COLO668 (cell line): Measurements from ENCODE around the gene OSBPL9.

Source experiments
- DNase-seq: peaks from one replicate; lab custom pipeline; 2025; ENCODE audit not compliant: unreplicated experiment; lab: John Stamatoyannopoulos, UW

OSBPL9 gene, protein sequence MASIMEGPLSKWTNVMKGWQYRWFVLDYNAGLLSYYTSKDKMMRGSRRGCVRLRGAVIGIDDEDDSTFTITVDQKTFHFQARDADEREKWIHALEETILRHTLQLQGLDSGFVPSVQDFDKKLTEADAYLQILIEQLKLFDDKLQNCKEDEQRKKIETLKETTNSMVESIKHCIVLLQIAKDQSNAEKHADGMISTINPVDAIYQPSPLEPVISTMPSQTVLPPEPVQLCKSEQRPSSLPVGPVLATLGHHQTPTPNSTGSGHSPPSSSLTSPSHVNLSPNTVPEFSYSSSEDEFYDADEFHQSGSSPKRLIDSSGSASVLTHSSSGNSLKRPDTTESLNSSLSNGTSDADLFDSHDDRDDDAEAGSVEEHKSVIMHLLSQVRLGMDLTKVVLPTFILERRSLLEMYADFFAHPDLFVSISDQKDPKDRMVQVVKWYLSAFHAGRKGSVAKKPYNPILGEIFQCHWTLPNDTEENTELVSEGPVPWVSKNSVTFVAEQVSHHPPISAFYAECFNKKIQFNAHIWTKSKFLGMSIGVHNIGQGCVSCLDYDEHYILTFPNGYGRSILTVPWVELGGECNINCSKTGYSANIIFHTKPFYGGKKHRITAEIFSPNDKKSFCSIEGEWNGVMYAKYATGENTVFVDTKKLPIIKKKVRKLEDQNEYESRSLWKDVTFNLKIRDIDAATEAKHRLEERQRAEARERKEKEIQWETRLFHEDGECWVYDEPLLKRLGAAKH

DNA sequence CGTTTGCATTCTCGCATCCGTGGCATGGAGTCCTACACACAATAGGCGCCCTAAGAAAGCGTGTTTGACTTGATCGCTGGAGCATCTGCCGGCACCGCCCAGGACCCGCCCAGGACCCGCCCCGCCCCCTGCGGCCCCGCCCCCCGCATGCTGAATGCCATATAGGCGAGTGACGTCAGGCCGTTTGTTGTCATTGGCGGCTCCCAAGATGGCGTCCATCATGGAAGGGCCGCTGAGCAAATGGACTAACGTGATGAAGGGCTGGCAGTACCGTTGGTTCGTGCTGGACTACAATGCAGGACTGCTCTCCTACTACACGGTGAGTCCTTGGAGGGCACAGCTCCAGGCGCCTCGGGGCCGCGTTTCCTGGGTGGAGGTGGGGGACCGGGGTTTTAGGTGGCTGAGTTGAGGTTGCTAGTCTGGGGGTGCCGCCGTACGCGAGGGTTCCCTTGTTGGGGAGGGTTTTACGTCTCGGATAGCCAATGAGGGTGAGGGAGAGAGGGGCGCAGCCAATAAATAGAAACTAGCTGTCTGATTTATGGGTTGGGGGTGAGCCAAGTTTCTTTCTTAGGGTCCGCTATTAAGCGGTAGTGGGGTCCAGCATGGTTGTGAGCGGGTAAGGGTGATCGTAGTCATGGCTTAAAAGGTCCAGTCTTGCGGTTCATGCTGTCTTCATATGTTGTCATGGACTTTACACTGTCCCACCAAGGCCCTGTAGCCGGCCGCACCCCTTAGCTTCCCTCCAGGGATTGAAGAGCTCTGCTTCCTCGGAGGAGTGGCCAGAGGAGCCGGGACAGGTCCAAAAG, at the start of gene OSBPL9:
TSS of gene OSBPL9 (plus strand) at position 190 of the 806 bp plus-strand sequence. CDS start at position 209, 19 bp downstream.
- peak; percentile 97 for DNase-seq

GRCh38 chr1:51567653-51568052, 49.2 kb upstream of the OSBPL9 start:
- no peak for DNase-seq

DNA sequence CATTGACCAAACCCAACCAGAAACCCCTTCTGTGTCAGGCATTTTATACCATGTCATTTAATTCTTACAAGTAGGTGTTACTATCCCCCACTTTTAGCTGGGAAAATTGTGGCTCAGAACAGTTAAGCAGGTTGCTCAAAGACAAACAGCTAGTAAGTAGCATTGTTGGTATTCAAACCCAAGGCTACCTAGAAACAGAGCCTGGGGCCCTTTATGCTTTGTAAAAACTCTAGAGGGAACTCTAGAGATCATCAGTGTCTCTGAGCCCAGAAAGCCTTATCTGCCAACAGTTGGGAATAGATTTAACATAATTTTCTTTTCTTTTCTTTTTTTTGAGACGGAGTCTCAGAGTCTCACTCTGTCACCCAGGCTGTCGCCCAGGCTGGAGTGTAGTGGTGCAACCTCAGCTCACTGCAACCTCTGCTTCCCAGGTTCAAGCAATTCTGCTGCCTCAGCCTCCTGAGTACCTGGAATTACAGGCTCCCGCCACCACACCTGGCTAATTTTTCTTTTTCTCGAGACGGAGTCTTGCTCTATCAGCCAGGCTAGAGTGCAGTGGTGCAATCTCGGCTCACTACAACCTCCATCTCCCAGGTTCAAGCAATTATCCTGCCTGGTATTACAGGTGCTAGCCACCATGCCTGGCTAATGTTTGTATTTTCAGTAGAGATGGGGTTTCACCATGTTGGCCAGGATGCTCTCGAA, 48.5 kb upstream of the OSBPL9 start:
- DNase-seq: no peak

- no peak for DNase-seq
Measured at GRCh38 chr1:51569284-51570062, 47.4 kb upstream of the OSBPL9 start.

DNA sequence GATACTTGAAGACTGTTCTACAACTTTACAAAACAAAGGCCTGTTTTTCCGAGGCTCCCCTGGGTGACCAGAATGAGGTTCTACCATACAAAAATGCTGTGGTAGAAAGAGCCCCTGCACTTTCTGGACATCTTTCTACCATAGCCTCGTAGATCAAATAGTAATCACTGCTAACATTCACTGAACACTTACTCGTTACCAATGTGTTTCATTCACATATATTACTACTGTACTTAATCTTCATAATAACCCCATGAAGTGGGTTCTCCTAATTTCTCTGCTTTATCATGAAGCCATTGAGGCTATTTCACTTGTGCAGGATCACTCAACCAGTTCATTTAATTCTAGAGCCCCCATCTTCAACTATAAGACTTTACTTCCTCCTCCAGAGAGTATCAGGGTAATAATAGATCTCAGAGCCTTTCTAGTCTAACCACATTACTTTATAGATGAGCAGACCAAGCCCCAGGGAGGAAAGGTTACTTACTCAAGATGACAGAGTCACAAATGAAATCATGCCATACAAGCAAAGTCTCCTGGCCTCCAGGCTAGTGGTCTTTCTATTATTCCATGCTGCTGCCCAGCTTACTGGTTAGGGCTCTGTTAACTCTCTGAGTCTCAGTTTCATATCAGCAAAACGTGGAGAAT, 46.7 kb upstream of the OSBPL9 start:
- DNase-seq: no peak

DNA sequence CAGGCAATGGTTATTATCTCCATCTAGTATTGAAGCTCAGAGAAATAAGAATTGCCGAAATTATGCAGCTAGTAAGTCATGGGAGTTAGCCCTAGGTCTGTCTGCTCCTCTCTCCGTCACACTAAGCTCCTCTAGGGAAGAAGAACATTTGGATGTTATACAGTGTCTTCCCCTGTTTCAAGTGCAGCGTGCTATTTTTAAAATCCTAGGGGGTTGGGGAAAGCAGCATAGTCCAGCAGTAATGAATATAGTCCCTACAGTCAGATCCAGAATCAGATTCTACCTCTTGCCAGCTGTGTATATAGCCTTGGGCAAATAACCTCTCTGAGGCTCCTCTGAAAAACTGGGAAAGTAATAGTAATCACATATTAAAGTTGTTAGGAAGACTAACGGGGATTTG, 44.5 kb upstream of the OSBPL9 start:
- DNase-seq: no peak

DNA sequence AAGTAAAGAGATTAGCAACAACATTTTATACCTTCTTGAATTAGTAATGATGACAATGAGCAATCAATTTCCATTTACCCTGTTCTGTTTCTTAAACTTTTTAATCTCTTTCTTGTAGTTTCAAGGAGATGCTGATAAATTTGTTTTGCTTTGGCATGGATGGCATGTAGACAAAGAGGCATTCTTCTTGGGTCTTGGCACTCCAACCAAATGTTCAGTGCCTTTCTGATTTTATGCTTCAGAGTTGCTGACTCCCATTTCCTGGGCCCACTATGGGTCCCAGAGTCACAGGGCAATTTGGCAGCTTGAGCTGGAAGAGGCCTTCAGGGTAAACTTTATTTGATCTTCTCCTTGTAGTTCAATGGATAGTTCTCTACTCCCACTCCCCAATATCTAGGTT, 42.1 kb upstream of the OSBPL9 start:
- no peak for DNase-seq

GRCh38 chr1:51575406-51576084, 41.3 kb upstream of the OSBPL9 start:
- DNase-seq: no peak

- DNase-seq: no peak
Measured at GRCh38 chr1:51576085-51576444, 40.8 kb upstream of the OSBPL9 start.

GRCh38 chr1:51576923-51577322, 40.0 kb upstream of the OSBPL9 start:
- no peak for DNase-seq

DNA sequence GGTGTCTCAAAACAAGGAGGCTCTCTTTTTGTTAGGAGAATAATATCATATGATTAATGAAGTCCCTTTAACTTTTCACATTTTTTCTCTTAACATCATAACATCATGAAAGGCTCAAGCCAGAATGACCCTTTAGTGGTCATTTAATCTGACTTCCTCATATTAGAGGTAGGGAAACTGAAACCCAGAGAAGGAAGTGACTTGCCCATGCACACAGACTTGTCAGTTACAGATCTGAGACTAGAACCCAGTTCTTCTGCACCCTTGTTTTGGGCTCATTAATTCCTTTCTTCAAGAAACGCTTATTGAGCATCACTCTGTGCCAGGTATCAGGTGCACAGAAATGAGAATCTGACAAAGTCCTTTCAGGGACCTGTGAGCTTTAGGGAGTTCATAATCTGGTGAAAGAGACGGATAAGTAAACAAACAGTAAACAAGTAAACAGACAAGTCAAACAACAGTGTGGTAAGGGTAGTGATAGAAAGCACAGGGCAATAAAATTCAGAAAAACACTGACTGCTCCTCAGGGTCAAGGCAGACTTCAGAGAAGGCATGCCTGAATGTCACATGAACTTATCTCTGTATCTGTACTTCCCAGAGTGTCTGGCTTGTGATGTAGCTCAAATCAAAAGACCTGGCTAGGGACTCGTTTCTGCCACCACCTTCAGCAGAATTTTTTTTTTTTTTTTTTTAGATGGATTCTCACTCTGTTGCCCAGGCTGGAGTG, 38.3 kb upstream of the OSBPL9 start:
- DNase-seq: no peak

- DNase-seq: no peak
Measured at GRCh38 chr1:51581238-51581637, 35.7 kb upstream of the OSBPL9 start.

GRCh38 chr1:51583532-51583931, 33.4 kb upstream of the OSBPL9 start:
- no peak for DNase-seq

DNA sequence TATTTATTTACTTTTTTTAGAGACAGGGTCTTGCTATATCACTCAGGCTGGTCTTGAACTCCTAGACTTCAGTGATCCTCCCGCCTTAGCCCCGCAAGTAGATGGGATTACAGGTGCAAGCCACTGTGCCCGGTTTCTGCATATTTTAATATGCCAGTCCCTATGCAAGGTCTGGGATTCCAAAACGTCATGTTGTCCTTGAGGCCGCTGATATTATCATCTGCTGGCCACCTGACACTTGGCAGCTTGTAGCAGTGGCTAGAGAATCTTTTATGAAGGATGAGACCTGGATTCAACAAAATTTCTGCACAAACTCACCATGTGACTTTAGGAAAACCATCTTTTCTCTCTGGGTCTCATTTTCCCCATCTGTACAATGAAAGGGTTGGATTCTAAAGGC, 32.9 kb upstream of the OSBPL9 start:
- DNase-seq: no peak

DNA sequence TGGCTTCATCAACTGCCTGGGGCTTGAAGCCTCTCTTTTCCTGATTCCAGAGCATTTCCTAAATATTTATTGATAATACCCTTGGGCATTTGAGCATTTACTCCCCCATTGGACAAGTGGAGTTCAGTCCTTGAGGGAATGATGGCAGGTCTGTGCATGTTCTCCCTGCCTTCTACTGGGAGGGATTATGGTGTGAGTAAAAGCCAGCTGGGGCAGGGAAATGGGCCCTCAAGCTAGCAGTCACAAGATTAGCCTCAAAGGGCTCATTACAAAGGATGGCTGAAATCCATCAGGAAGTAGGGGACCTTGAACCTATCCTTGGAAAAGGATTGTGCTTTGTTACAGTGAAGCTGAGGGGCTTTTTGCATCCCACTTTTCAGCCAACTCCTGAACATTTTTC, 24.2 kb upstream of the OSBPL9 start:
- DNase-seq: no peak

DNA sequence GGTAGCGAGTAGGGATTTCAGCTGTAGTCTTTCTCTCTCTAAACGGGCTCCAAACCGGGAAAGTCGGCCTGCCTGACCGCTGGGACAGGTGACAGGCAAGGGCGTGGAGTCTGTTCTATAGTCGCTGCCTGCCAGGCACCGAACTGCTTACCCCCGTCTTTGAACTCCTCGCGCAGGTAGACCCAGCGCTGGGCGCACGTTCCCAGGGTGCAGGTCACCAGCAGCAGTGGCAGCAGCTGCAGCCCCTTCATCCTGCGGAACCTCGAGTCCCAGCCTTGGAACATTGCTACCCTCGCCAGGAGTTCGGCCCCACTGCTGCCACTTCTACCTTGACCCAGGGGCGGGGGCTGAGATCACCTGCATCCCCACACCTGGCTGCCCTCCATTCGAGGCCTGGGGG, 22.2 kb upstream of the OSBPL9 start:
- DNase-seq: no peak

DNA sequence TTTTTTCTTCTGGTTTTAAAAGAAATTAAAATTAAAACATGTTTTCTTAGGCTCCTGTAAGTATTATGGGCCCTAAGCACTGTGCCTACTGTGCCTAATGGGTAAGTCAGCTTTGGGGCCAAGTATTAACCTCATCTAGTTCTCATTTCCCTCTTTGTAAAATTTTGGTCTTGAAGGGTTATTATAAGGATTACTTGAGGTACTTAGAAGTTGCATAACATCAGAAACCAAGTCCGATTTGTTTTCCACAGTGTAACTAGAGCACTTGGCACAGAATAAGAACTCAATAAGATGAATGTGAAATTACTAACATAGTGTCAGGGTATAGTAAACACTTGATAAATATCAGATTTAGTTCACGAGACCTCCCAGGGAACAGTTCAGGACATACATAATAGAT, 16.4 kb upstream of the OSBPL9 start:
- DNase-seq: no peak

DNA sequence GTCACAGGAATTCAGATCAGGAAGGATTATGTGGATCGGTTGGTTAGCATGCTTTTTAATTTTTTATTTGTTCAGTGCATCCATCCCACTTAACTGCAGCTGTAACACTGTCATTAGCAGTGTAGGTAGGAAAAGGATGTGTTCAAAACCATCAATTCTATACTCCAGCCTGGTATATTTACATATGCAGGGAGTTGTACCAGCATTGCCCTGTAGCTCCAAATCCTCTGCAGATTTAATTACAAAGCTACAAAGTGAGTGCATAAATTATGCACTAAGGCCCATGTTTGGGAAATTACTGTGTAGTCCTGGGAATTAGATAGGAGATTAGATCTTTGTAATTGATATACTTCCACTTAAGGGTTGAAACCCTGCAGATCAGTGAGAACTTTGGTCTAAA, 15.9 kb upstream of the OSBPL9 start:
- DNase-seq: no peak
